Lower lobe of right lung (tissue), 2 donors: ENCODE data around the gene PECR. TPM values are rescaled to one million over a fixed set of nuclear protein-coding genes. Genes with fewer than 3 reads are reported as not detected.
"Not testable (repeated sequence)": the region's sequence is repeated elsewhere in the genome, so short reads cannot be mapped to it uniquely, and the experiment has no call there.

Experiments used
- ATAC-seq, 2 donors: fragments of 200-7000 bp; cut with Tn5 transposase; one replicate each; pipeline ENCODE4 v1.9.1; 2020 to 2022; ENCODE audit warnings: mild to moderate bottlenecking in 2 of 2, moderate library complexity in 2 of 2
- DNase-seq: peaks from one replicate; pipeline ENCODE4 v3.0.0-alpha.2; 2020
- H3K27ac ChIP-seq: fragments of 200-600 bp; one replicate; pipeline ENCODE4 v1.8.0; 2022
- H3K27me3 ChIP-seq: fragments of 200-600 bp; one replicate; pipeline ENCODE4 v1.8.0; 2022; ENCODE audit warnings: low read depth
- H3K36me3 ChIP-seq: fragments of 200-600 bp; one replicate; pipeline ENCODE4 v1.8.0; 2022; ENCODE audit warnings: mild to moderate bottlenecking
- H3K4me1 ChIP-seq: fragments of 200-600 bp; one replicate; pipeline ENCODE4 v1.8.0; 2022
- H3K4me3 ChIP-seq: fragments of 200-600 bp; one replicate; pipeline ENCODE4 v1.8.0; 2022; ENCODE audit warnings: mild to moderate bottlenecking
- H3K9me3 ChIP-seq: fragments of 200-600 bp; one replicate; pipeline ENCODE4 v1.8.0; 2022
- CTCF ChIP-seq: fragments of 200-600 bp; IDR thresholded peaks from one replicate; pipeline ENCODE4 v1.8.0; 2022; ENCODE audit warnings: antibody characterized with exemption, mild to moderate bottlenecking
- intact Hi-C: fragments of 100-400 bp; cut with DNase I; formaldehyde crosslinking; loops from one replicate; pipeline ENCODE4 v1.11.0; 2022
- total RNA-seq: library from RNA; stranded (reverse); fragmentation: NEBNext Ultra II Directional; extraction: Animal tissue kit (Norgen Biotek cat#: 25700); gene quantifications from one replicate; pipeline ENCODE4 v1.2.1, GENCODE V29; 2021
- donor health status: DM: no; HTN: yes; CAD: no; lungs with severe emphysema.

Gene PECR
- total RNA-seq, 1 donor from 2014 or later: 18.5 TPM

DNA sequence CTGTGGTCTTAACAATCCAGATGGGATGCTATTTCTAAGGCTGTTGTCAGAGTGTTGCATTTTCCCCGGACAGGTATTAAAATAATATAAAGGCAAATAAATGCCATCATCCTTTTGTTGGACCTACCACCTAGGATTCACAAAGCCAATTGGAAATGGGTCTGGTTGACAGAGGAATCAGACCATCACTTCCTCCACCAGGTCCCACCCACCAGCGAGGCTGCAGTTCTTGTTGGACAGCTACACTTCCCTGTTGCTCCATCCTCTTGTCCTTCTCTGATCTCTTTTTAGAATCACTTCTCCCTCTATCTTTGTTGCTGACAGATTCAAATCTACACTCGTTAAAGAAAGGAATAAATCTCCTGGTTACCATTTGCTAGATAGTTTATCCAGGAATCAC is 1.2 kb upstream of the PECR start:
- H3K9me3 ChIP-seq: no peaks in the 10 kb centered on the region
- no peak for TF ChIP-seq CTCF
- peak overlapping the region; percentile 74 for H3K4me3 ChIP-seq
- H3K36me3 ChIP-seq: no peaks in the 10 kb centered on the region
- H3K27me3 ChIP-seq: no peaks in the 10 kb centered on the region
- intact Hi-C loops: no loop called here
- H3K27ac ChIP-seq: no peak overlapping the region
- DNase-seq: peak; percentile 73
- peak in 1 of 2 donors; percentile 40 for ATAC-seq
- H3K4me1 ChIP-seq: peaks cover 26% of the 10 kb centered on the region

DNA sequence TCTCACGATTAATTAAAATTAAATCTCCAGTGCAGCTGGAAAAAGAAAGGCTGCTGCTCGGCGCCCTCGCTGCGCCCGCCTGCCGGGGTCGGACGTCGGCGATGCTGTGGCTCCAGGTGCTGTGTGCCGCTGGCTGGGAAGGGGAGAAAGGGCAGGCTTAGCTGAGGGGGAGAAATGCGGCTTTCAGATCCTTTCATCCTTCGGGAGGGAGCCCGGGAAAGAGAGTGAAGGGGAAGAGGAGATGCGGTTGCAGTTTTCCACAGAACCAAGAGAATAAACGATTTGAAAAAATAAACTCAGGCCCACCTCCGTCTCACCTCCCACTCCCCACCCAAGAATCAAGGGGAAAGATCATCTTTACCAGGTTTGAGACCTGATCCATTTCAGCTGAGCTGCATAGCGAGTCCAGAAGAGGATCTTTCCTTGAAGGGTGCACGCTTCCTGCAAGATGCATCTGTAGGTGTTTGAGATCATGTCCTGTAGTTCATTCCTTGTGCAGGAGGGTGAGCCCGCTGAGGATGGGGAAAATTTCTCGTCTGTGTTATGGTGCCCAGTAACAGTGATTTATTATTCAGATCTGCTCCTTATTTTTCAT is 605 bp upstream of the PECR start:
- ATAC-seq (peak; percentile 28 to 54), DNase-seq (no peak)
- TF ChIP-seq CTCF: no peak
- H3K36me3 ChIP-seq: no peaks in the 10 kb centered on the region
- H3K27me3 ChIP-seq: no peaks in the 10 kb centered on the region
- peak overlapping the region; percentile 62 for H3K27ac ChIP-seq
- H3K4me1 ChIP-seq: peaks cover 26% of the 10 kb centered on the region
- intact Hi-C loops: no loop called here
- peak overlapping the region; percentile 74 for H3K4me3 ChIP-seq
- H3K9me3 ChIP-seq: no peaks in the 10 kb centered on the region

- no peak for DNase-seq
- intact Hi-C loops: no loop called here
- H3K9me3 ChIP-seq: no peaks in the 10 kb centered on the region
- peaks cover 26% of the 10 kb centered on the region for H3K4me1 ChIP-seq
- no peak for TF ChIP-seq CTCF
- peak overlapping the region; percentile 74 for H3K4me3 ChIP-seq
- no peaks in the 10 kb centered on the region for H3K27me3 ChIP-seq
- peak overlapping the region; percentile 62 for H3K27ac ChIP-seq
- ATAC-seq: no peak
- H3K36me3 ChIP-seq: no peaks in the 10 kb centered on the region
Measured at GRCh38 chr2:216081012-216081411, 597 bp downstream of the PECR start.

DNA sequence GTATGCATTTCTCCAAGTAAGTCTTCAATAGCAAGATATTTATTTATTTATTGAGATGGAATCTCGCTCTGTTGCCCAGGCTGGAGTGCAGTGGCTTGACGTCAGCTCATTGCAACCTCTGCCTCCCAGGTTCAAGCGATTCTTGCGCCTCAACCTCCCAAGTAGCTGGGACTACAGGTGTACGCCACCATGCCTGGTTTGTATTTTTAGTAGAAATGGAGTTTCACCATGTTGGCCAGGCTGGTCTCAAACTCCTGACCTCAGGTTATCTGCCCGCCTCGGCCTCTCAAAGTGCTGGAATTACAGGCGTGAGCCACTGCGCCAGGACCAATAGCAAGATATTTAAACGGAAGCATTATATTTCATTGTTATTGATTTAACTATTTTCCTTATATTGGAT is 1.6 kb downstream of the PECR start:
- H3K4me1 ChIP-seq: peaks cover 26% of the 10 kb centered on the region
- DNase-seq, H3K27ac ChIP-seq, intact Hi-C loops, H3K27me3 ChIP-seq, H3K36me3 ChIP-seq, H3K9me3 ChIP-seq, H3K4me3 ChIP-seq, ATAC-seq: not testable (repeated sequence)

GRCh38 chr2:216078776-216079175 is 2.8 kb downstream of the PECR start:
- no peak overlapping the region for H3K4me3 ChIP-seq
- TF ChIP-seq CTCF: no peak
- H3K27me3 ChIP-seq: no peaks in the 10 kb centered on the region
- no peaks in the 10 kb centered on the region for H3K36me3 ChIP-seq
- no peak overlapping the region for H3K27ac ChIP-seq
- H3K9me3 ChIP-seq: no peaks in the 10 kb centered on the region
- no peak for ATAC-seq
- H3K4me1 ChIP-seq: peaks cover 26% of the 10 kb centered on the region
- intact Hi-C loops: no loop called here
- no peak for DNase-seq

DNA sequence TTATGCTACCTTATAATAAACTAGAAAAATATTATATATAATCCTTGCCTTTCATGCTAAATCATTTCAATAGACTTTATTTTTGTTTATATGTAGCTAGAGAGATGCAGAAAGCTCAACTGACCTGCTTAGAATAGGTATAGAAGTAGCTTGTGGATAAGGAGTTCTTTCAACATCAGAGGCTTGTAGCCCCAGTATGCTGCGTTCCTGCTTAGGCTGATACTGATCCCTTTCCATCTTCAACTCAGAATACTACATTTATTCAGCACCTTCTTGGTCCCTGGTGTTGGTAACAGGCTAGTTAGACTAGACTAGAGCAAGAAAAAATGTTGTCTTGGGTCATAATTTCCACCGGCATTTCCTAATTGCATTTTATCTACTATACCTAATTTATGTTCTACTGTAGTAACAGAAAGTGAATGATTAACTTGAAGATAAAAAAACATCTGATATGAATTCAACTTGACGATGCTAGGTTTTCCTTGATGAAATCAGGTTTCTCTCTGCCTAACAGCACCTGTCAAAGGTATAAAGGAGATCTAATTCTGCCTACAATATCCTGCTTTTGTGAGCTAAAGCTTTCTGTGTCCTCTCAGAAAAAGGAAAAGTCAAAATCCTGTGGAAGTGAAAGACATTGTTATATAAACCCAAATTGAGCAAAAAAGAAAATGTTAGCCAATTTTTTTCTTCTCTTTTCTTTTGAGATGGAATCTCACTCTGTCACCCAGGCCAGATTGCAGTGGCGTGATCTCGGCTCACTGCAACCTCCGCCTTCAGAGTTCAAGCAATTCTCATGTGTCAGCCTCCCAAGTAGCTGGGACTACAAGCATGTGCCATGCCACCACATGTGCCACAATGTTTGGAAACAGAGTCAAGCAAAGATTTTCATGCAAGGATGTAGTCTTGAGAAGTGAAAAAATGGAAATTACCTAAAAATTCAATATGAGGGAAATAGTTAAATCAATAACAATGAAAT is 5.8 kb downstream of the PECR start:
- H3K27me3 ChIP-seq: no peaks in the 10 kb centered on the region
- ATAC-seq: peak in 1 of 2 donors; percentile 32
- H3K36me3 ChIP-seq: no peaks in the 10 kb centered on the region
- H3K27ac ChIP-seq: no peak overlapping the region
- H3K4me3 ChIP-seq: no peak overlapping the region
- H3K9me3 ChIP-seq: no peaks in the 10 kb centered on the region
- no peak for DNase-seq
- H3K4me1 ChIP-seq: peaks cover 21% of the 10 kb centered on the region
- intact Hi-C loops: no loop called here
- no peak for TF ChIP-seq CTCF
